D721Med (cell line): ENCODE measurements around the gene MMP2.

Experiments used
- DNase-seq: peaks from one replicate; pipeline ENCODE4 v3.0.0; 2011; ENCODE audit warnings: low spot score; ENCODE audit not compliant: insufficient read length
- FAIRE-seq: peaks from 2 replicates; lab custom pipeline; 2011; peaks lifted over from hg19 to GRCh38; lab: Jason Lieb, UNC
- TF ChIP-seq, protein P1 (sequence below): IDR thresholded peaks from 2 replicates; pipeline ENCODE4 v1.5.1; 2012; ENCODE audit warnings: mild to moderate bottlenecking, control low read depth; ENCODE audit not compliant: insufficient read depth; ENCODE audit errors: missing control alignments

Gene MMP2

GRCh38 chr16:55475919-55476318 lies 3.1 kb upstream of the MMP2 start:
- TF ChIP-seq, protein P1, sequence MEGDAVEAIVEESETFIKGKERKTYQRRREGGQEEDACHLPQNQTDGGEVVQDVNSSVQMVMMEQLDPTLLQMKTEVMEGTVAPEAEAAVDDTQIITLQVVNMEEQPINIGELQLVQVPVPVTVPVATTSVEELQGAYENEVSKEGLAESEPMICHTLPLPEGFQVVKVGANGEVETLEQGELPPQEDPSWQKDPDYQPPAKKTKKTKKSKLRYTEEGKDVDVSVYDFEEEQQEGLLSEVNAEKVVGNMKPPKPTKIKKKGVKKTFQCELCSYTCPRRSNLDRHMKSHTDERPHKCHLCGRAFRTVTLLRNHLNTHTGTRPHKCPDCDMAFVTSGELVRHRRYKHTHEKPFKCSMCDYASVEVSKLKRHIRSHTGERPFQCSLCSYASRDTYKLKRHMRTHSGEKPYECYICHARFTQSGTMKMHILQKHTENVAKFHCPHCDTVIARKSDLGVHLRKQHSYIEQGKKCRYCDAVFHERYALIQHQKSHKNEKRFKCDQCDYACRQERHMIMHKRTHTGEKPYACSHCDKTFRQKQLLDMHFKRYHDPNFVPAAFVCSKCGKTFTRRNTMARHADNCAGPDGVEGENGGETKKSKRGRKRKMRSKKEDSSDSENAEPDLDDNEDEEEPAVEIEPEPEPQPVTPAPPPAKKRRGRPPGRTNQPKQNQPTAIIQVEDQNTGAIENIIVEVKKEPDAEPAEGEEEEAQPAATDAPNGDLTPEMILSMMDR: no peak
- no peak for FAIRE-seq
- no peak for DNase-seq

DNA sequence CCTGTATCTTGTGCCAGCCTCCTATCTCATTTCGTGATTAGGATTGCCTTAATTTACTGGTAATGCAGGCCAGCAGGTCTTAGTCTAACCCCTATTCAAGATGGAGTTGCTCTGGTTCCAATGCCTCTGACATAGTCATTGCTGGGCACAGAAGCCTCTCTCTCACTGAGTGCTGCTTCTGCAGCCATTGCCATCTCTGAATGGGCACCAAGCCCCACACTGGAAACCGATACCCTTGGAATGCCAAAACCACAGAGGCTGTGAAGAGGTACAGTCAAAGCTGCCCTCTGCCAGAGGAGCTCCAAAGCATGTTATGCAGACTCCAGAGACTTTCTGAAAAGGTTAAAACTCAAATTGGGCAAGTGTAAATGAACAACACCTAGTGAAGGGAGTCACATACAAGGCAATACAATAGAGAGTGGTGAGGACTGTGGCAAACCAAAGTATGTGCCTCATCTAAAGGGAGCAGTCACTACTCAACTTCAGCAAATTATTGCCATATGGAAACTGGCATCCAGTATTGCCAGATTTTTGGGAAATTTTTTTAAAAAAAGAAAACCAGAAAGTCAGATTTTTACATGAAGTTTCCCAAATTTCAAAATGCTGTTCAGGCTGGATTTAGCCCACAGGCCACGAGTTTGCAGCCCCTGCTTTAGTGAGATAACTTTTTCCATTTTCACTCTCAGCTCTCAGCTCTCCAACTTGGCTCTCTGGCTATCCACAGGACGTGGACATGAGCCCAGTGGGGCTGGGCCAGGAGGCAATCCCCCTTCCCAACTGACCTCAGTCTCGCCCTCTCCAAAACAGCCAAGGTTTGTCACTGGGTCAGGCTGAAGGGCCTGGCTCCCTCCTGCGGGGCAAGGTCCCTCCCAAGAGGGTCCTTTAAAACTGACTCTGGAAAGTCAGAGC lies 2.1 kb upstream of the MMP2 start:
- FAIRE-seq: no peak
- TF ChIP-seq, protein P1: no peak
- DNase-seq: no peak

DNA sequence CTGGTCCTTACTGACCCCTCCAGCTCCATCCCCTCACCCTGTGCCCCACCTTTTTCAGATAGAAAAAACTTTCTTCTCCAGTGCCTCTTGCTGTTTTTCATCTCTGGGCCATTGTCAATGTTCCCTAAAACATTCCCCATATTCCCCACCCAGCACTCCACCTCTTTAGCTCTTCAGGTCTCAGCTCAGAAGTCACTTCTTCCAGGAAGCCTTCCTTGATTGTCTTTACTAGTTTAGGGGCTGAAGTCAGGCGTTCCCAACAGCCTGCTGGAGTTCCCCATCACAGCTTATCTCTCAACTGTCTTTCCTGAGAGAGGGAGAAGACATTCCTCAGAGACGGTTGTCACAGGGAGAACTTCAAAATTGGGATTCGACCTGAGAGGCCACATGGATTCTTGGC lies 1.3 kb upstream of the MMP2 start:
- DNase-seq: no peak
- TF ChIP-seq, protein P1: no peak
- FAIRE-seq: no peak

- FAIRE-seq: no peak
- TF ChIP-seq, protein P1: no peak
- DNase-seq: no peak
These were observed 587 bp downstream of the MMP2 start for GRCh38 chr16:55479430-55480140.

DNA sequence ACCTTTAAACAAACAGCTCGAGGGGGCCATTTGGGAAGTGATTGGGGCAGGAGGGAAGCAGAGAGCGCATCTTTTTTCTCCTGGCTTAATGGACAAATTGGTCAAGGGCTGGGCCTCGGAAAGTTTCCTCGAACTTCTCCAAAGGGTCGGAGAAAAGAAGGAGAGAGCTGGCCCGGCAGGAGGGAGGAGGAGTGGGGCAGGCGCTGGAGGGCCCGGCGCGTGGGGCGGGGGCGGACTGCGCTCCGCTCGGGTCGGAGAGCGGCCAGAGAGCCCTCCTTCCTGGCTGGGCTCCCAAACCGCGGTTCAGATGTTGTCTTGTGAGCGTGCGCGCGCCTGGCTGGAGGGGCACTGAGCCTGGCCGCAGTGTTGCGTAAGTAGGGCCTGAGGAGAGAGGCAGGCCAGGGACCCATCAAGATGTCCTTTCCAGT lies 1.2 kb downstream of the MMP2 start:
- FAIRE-seq (no peak), DNase-seq (no peak)
- TF ChIP-seq, protein P1: no peak

- FAIRE-seq (no peak), DNase-seq (no peak)
- TF ChIP-seq, protein P1: no peak
These were observed 2.0 kb downstream of the MMP2 start for GRCh38 chr16:55481023-55481422.
